ENCODE measurements around the gene CARD11. TPM values are rescaled to one million over a fixed set of nuclear protein-coding genes. Genes with fewer than 3 reads are reported as not detected.
A peak's percentile ranks its signal among the peaks of the same experiment; 100 is the strongest.

The CARD11 gene
- total and polyA plus RNA-seq, 2 of the 4 experiments (the other 2 are of a cell fraction): 0.18 to 0.26 TPM

- TF ChIP-seq MXI1 (IDR thresholded peaks at IDR 0.05; ENCODE audit: borderline replicate concordance, low read depth, low read length) (no peak), RAD21 (IDR thresholded peaks at IDR 0.05; ENCODE audit: low read length) (no peak), RCOR1 (IDR thresholded peaks at IDR 0.05; ENCODE audit: insufficient replicate concordance, low read length) (no peak), NFE2L2 (IDR thresholded peaks at IDR 0.05; ENCODE audit: low read depth, low read length) (no peak)
Measured at GRCh38 chr7:3091631-3092030, 48.0 kb upstream of the CARD11 start (continued).

- Histone ChIP-seq H3K14ac (replicated peaks; ENCODE audit: low read depth, low read length) (no peak overlapping the region), H2AFZ (replicated peaks; ENCODE audit: low read length, poor library complexity) (no peak overlapping the region), H3K56ac (ENCODE audit: extremely low read depth, insufficient read depth, low read length) (no peak overlapping the region), H2AK9ac (replicated peaks; ENCODE audit: low read depth, low read length, poor library complexity) (no peak overlapping the region), H3K79me1 (ENCODE audit: low read depth in 1 of 2, low read length in 2 of 2) (no peaks in the 10 kb centered on the region), H4K8ac (ENCODE audit: low read depth in 2 of 2, low read length in 2 of 2) (no peak overlapping the region), H3K9ac (ENCODE audit: low read depth, low read length) (no peak overlapping the region), H3K4ac (ENCODE audit: low read depth, low read length) (no peak overlapping the region), H4K5ac (ENCODE audit: low read depth, low read length) (no peak overlapping the region), H3K23ac (ENCODE audit: low read depth, low read length) (no peak overlapping the region), H3K27me3 (ENCODE audit: control insufficient read depth, insufficient read depth, low read length) (no peaks in the 10 kb centered on the region; the same call in 1 of the 2 replicates), H2AK5ac (ENCODE audit: low read depth, low read length) (no peak overlapping the region), H3K9me3 (ENCODE audit: control insufficient read depth, insufficient read depth, low read length) (peaks cover 1% of the 10 kb centered on the region; the same call in 1 of the 2 replicates), H2BK120ac (ENCODE audit: low read depth, low read length) (no peak overlapping the region), H2BK20ac (ENCODE audit: low read depth, low read length) (no peak overlapping the region), H3K18ac (ENCODE audit: low read depth, low read length) (no peak overlapping the region), H3K4me2 (ENCODE audit: low read depth, low read length) (no peak overlapping the region), H2BK15ac (ENCODE audit: low read depth, low read length) (no peak overlapping the region), H4K91ac (ENCODE audit: insufficient read depth, low read depth, low read length) (no peak overlapping the region), H4K20me1 (ENCODE audit: insufficient read depth, low read length) (no peaks in the 10 kb centered on the region), H3K4me3 (ENCODE audit: insufficient read depth, low read depth, low read length) (no peak overlapping the region), H3K36me3 (ENCODE audit: control insufficient read depth, insufficient read depth, low read length) (no peaks in the 10 kb centered on the region), H3K4me1 (ENCODE audit: control insufficient read depth, insufficient read depth, low read length) (peaks cover 2% of the 10 kb centered on the region; the same call in 1 of the 2 replicates), H3K27ac (ENCODE audit: insufficient read depth, low read length) (no peak overlapping the region), H2BK5ac (ENCODE audit: low read depth, low read length, poor library complexity, severe bottlenecking) (no peak overlapping the region), H3K9me1 (ENCODE audit: insufficient read depth, low read length) (no peaks in the 10 kb centered on the region)
- in situ Hi-C loops (cut with MboI; ENCODE audit: low sequenced_read_pairs) (no loop called here), intact Hi-C loops (cut with micrococcal nuclease) (no loop called here), dilution Hi-C loops (cut with HindIII; ENCODE audit: low sequenced_read_pairs, unreplicated experiment) (no loop called here)
- DNase-seq: peak; percentile 6
- no peak for ATAC-seq (ENCODE audit: low read depth)
- ChIA-PET POLR2A (ENCODE audit: unreplicated experiment) (no interaction called here), CTCF (interaction anchor here (0.6 kb wide), 1 partner anchor 9 kb away, joined by 4 read pairs; no protein-coding TSS in a partner anchor)
- WGBS, 2 experiments (ENCODE audit: extremely low coverage in 2 of 2, insufficient read length in 1 of 2): 20% methylated on average over 1 of the region's 11 CpGs; no CpG with 5 or more reads in 1 of the 2 experiments
- TF ChIP-seq RCOR1 (IDR thresholded peaks at IDR 0.05; ENCODE audit: insufficient replicate concordance, low read length) (no peak), RAD21 (IDR thresholded peaks at IDR 0.05; ENCODE audit: low read length) (no peak)
- no TSS peak for BruUV-seq (replicated peaks)
Measured at GRCh38 chr7:3089493-3089892, 45.8 kb upstream of the CARD11 start.

Measured in IMR-90 (cell line).